HepG2 (cell line): Measurements from ENCODE around the gene LRRC42. TPM values are rescaled to one million over a fixed set of nuclear protein-coding genes. Genes with fewer than 3 reads are reported as not detected.

Experiments
- ARNT ChIP-seq: fragments of 450-650 bp; IDR thresholded peaks from 2 replicates; pipeline ENCODE4 v1.6.1; 2017
- FOXK1 ChIP-seq: sonication (generic); formaldehyde crosslinking; IDR thresholded peaks from 2 replicates; pipeline ENCODE4 v1.4.0; 2020; ENCODE audit warnings: low read depth, missing genetic modification reagents, borderline replicate concordance
- HCFC1 ChIP-seq: fragments of 150-350 bp; IDR thresholded peaks from 2 replicates; pipeline ENCODE4 v1.6.1; 2014; ENCODE audit warnings: low read depth, low read length
- KLF16 ChIP-seq, 2 experiments: sonication (generic) in 1 of 2; formaldehyde crosslinking in 1 of 2; IDR thresholded peaks; 2 replicates each; pipeline versions ENCODE4 v1.6.1 to v1.8.0; 2016 to 2023; ENCODE audit warnings: missing genetic modification reagents in 2 of 2, missing compliant biosample characterization in 1 of 2
- RBM39 ChIP-seq: fragments of 200-400 bp; formaldehyde crosslinking; IDR thresholded peaks from one replicate; pipeline ENCODE4 v1.6.1; 2018; ENCODE audit warnings: antibody characterized with exemption, mild to moderate bottlenecking, low read depth, low read length; ENCODE audit not compliant: poor library complexity, severe bottlenecking
- SALL2 ChIP-seq: sonication (generic); formaldehyde crosslinking; IDR thresholded peaks from 2 replicates; pipeline ENCODE4 v1.8.1; 2023; ENCODE audit warnings: mild to moderate bottlenecking, missing genetic modification reagents, inconsistent platforms
- TARDBP ChIP-seq: sonication (generic); formaldehyde crosslinking; IDR thresholded peaks from 2 replicates; pipeline ENCODE4 v1.8.0; 2022; ENCODE audit warnings: mild to moderate bottlenecking, missing genetic modification reagents
- YEATS4 ChIP-seq: sonication (generic); formaldehyde crosslinking; IDR thresholded peaks from 2 replicates; pipeline ENCODE4 v1.4.0; 2020; ENCODE audit warnings: missing genetic modification reagents, borderline replicate concordance
- ZNF101 ChIP-seq: sonication (generic); formaldehyde crosslinking; IDR thresholded peaks from 2 replicates; pipeline ENCODE4 v1.4.0; 2020; ENCODE audit warnings: mild to moderate bottlenecking, low read depth, missing genetic modification reagents, borderline replicate concordance
- ZNF24 ChIP-seq: fragments of 450-650 bp; IDR thresholded peaks from 2 replicates; pipeline ENCODE4 v1.6.1; 2017; ENCODE audit warnings: antibody characterized with exemption, mild to moderate bottlenecking
- ZNF335 ChIP-seq: sonication (generic); formaldehyde crosslinking; IDR thresholded peaks from 2 replicates; pipeline ENCODE4 v1.4.0; 2020; ENCODE audit warnings: missing genetic modification reagents
- ZNF44 ChIP-seq: sonication (generic); formaldehyde crosslinking; IDR thresholded peaks from 2 replicates; pipeline ENCODE4 v1.5.1; 2020; ENCODE audit warnings: mild to moderate bottlenecking, missing genetic modification reagents
- ZNF891 ChIP-seq: sonication (generic); formaldehyde crosslinking; IDR thresholded peaks from 2 replicates; pipeline ENCODE4 v1.5.0; 2020; ENCODE audit warnings: mild to moderate bottlenecking, missing genetic modification reagents
- polyA plus RNA-seq, 8 experiments: library from polyadenylated mRNA; depleted of rRNA in 3 of 8; stranded (reverse) in 7 of 8; unstranded in 1 of 8; fragments of >200 nt; fragmentation: Illumina TruSeq in 4 of 8; extraction: Trizol in 4 of 8; gene quantifications; 2 replicates each; pipeline versions ENCODE4 v1.2.1 to v1.2.3, GENCODE V29; 2011 to 2016; ENCODE audit warnings: low read depth in 4 of 8, missing spikeins in 1 of 8, mixed read lengths in 1 of 8; ENCODE audit not compliant: insufficient read depth in 1 of 8
- total RNA-seq, 5 experiments: library from RNA; depleted of rRNA; stranded (reverse); fragments of >200 nt; fragmentation: Illumina TruSeq; extraction: Trizol; gene quantifications; 2 replicates each; pipeline ENCODE4 v1.2.3, GENCODE V29; 2016; ENCODE audit warnings: low read depth in 1 of 5
- TF ChIP-seq, protein P1 (sequence below), 2 experiments: sonication (generic) in 1 of 2; formaldehyde crosslinking in 1 of 2; IDR thresholded peaks; 2 replicates each; pipeline versions ENCODE4 v1.4.0 to v1.6.1; 2018 to 2020; ENCODE audit warnings: missing genetic modification reagents in 2 of 2, borderline replicate concordance in 1 of 2, low read depth in 1 of 2, mild to moderate bottlenecking in 1 of 2, missing biosample characterization in 1 of 2
- TF ChIP-seq, protein P2 (sequence below), 2 experiments: sonication (generic) in 1 of 2; formaldehyde crosslinking in 1 of 2; IDR thresholded peaks; 2 replicates each; pipeline versions ENCODE4 v1.6.1 to v1.9.0; 2014 to 2022; ENCODE audit warnings: antibody characterized with exemption in 1 of 2, borderline replicate concordance in 1 of 2, inconsistent platforms in 1 of 2, low read depth in 1 of 2, missing genetic modification reagents in 1 of 2

LRRC42 gene
- total and polyA plus RNA-seq, 2 of the 13 experiments (the other 11 are each of a cell fraction or from before 2014, with no cell fraction given) = 30.6 to 43.6 TPM

- TF ChIP-seq SALL2 (CRISPR knock-in tag) (no peak), HCFC1 (no peak), ARNT (no peak), RBM39 (no peak), ZNF24 (no peak), TARDBP (CRISPR knock-in tag) (0 out of 2 replicates have a peak, but pooled peaks have one; percentile 45), KLF16 (CRISPR knock-in tag; IDR thresholded peaks at IDR 0.05) (0 out of 4 replicates have a peak, but pooled peaks of 1 of the 2 experiments have one; percentile 37), ZNF44 (CRISPR knock-in tag) (no peak), FOXK1 (CRISPR knock-in tag) (peak; percentile 79; the same call in 1 of the 2 replicates), ZNF335 (CRISPR knock-in tag) (0 out of 2 replicates have a peak, but pooled peaks have one; percentile 68), ZNF891 (CRISPR knock-in tag) (no peak), YEATS4 (no peak), ZNF101 (CRISPR knock-in tag) (no peak)
- TF ChIP-seq, protein P1, sequence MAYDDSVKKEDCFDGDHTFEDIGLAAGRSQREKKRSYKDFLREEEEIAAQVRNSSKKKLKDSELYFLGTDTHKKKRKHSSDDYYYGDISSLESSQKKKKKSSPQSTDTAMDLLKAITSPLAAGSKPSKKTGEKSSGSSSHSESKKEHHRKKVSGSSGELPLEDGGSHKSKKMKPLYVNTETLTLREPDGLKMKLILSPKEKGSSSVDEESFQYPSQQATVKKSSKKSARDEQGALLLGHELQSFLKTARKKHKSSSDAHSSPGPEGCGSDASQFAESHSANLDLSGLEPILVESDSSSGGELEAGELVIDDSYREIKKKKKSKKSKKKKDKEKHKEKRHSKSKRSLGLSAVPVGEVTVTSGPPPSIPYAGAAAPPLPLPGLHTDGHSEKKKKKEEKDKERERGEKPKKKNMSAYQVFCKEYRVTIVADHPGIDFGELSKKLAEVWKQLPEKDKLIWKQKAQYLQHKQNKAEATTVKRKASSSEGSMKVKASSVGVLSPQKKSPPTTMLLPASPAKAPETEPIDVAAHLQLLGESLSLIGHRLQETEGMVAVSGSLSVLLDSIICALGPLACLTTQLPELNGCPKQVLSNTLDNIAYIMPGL (CRISPR knock-in tag; IDR thresholded peaks at IDR 0.05; ENCODE audit: borderline replicate concordance in 1 of 2, low read depth in 1 of 2) = peak in 1 of 2 experiments; percentile 42; a peak in 1 of 4 replicates
- TF ChIP-seq, protein P2, sequence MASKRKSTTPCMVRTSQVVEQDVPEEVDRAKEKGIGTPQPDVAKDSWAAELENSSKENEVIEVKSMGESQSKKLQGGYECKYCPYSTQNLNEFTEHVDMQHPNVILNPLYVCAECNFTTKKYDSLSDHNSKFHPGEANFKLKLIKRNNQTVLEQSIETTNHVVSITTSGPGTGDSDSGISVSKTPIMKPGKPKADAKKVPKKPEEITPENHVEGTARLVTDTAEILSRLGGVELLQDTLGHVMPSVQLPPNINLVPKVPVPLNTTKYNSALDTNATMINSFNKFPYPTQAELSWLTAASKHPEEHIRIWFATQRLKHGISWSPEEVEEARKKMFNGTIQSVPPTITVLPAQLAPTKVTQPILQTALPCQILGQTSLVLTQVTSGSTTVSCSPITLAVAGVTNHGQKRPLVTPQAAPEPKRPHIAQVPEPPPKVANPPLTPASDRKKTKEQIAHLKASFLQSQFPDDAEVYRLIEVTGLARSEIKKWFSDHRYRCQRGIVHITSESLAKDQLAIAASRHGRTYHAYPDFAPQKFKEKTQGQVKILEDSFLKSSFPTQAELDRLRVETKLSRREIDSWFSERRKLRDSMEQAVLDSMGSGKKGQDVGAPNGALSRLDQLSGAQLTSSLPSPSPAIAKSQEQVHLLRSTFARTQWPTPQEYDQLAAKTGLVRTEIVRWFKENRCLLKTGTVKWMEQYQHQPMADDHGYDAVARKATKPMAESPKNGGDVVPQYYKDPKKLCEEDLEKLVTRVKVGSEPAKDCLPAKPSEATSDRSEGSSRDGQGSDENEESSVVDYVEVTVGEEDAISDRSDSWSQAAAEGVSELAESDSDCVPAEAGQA (IDR thresholded peaks at IDR 0.05; ENCODE audit: low read depth) = no peak
- TF ChIP-seq, protein P2 (CRISPR knock-in tag; IDR thresholded peaks at IDR 0.05; ENCODE audit: borderline replicate concordance) = no peak
Measured at GRCh38 chr1:54016343-54017282, 70.5 kb downstream of the LRRC42 start (continued).
